ENCODE data around the gene NR1I2.

- TF ChIP-seq POLR2A (IDR thresholded peaks at IDR 0.05): no peak
- no peak for TF ChIP-seq CTCF (IDR thresholded peaks at IDR 0.05)
These were observed 32.9 kb upstream of the NR1I2 start for GRCh38 chr3:119748991-119749390.

Measured in adrenal gland (tissue), 5 donors.